Activated T-cell treated with anti-CD3 and anti-CD28 coated beads, Interleukin-2, amount 50 U/mL, for 24 hours (primary cell): ENCODE measurements around the gene CSRP3.
"Not testable (repeated sequence)": the region's sequence is repeated elsewhere in the genome, so short reads cannot be mapped to it uniquely, and the experiment has no call there.

Experiments
- DNase-seq: peaks from one replicate; pipeline ENCODE4 v3.0.0-alpha.2; 2020
- H3K27ac Mint-ChIP-seq: 2 replicates; pipeline ENCODE4 v1.8.0; 2020; ENCODE audit warnings: mild to moderate bottlenecking, mixed read lengths
- H3K27me3 Mint-ChIP-seq: 2 replicates; pipeline ENCODE4 v1.8.0; 2020; ENCODE audit warnings: mixed read lengths
- H3K36me3 Mint-ChIP-seq: 2 replicates; pipeline ENCODE4 v1.8.0; 2020; ENCODE audit warnings: low read depth, mixed read lengths
- H3K4me1 Mint-ChIP-seq: 2 replicates; pipeline ENCODE4 v1.8.0; 2020; ENCODE audit warnings: low read depth, mixed read lengths
- H3K4me3 Mint-ChIP-seq: 2 replicates; pipeline ENCODE4 v1.8.0; 2020; ENCODE audit warnings: mild to moderate bottlenecking, moderate library complexity, mixed read lengths
- H3K9me3 Mint-ChIP-seq: 2 replicates; pipeline ENCODE4 v1.8.0; 2020; ENCODE audit warnings: mixed read lengths

The CSRP3 gene

GRCh38 chr11:19156892-19157291 is 44.9 kb downstream of the CSRP3 start:
- Mint-ChIP-seq H3K9me3 (no peaks in the 10 kb centered on the region), H3K27me3 (no peaks in the 10 kb centered on the region), H3K4me3 (no peak overlapping the region), H3K27ac (no peak overlapping the region), H3K4me1 (no peaks in the 10 kb centered on the region), H3K36me3 (peaks cover 88% of the 10 kb centered on the region)
- DNase-seq, result no peak

- Mint-ChIP-seq H3K36me3 (peaks cover 55% of the 10 kb centered on the region), H3K9me3 (no peaks in the 10 kb centered on the region), H3K27me3 (no peaks in the 10 kb centered on the region), H3K4me3 (no peak overlapping the region), H3K27ac (no peak overlapping the region), H3K4me1 (no peaks in the 10 kb centered on the region)
- DNase-seq, result no peak
Measured at GRCh38 chr11:19145319-19145718, 56.5 kb downstream of the CSRP3 start.

- not testable (repeated sequence) for H3K27me3 Mint-ChIP-seq, H3K4me1 Mint-ChIP-seq, H3K27ac Mint-ChIP-seq, H3K4me3 Mint-ChIP-seq, DNase-seq, H3K9me3 Mint-ChIP-seq
- H3K36me3 Mint-ChIP-seq, result peaks cover 31% of the 10 kb centered on the region
Measured at GRCh38 chr11:19136884-19137283, 64.9 kb downstream of the CSRP3 start.

GRCh38 chr11:19134004-19134403 is 67.8 kb downstream of the CSRP3 start:
- no peak for DNase-seq
- Mint-ChIP-seq H3K4me3 (no peak overlapping the region), H3K27me3 (no peaks in the 10 kb centered on the region), H3K9me3 (peaks cover 10% of the 10 kb centered on the region), H3K36me3 (peaks cover 57% of the 10 kb centered on the region), H3K27ac (no peak overlapping the region), H3K4me1 (peaks cover 2% of the 10 kb centered on the region)
